T follicular helper cell (primary cell): ENCODE results near the gene COPA.

Experiments
- DNase-seq: peaks from one replicate; pipeline ENCODE4 v3.0.0-alpha.2; 2020; ENCODE audit warnings: low read depth

Gene COPA

DNA sequence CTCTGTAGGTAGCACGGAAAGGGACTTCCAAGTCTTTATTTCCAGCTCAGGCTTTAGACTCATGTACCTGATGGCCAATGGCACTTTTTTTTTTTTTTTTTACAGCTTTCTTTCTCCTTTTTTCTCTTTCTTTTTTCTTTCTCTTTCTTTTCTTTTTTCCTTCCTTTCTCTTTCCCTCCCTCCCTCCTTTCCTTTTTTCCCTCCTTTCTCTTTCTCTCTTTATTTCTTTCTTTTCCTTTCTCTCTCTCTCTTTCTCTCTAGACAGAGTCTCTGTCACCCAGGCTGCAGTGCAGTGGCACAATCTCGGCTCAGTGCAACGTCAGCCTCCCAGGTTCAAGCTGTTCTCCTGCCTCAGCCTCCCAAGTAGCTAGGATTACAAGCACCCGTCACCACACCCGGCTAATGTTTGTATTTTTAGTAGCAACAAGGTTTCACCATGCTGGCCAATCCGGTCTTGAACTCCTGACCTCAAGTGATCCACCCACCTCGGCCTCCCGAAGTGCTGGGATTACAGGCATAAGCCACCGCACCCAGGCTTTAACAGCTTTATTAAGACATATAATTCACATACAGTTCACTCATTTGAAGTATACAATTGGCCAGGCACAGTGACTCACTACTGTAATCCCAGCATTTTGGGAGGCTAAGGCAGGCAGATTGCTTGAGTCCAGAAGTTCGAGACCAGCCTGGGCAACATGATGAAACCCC is 75.6 kb downstream of the COPA start:
- no peak for DNase-seq

DNA sequence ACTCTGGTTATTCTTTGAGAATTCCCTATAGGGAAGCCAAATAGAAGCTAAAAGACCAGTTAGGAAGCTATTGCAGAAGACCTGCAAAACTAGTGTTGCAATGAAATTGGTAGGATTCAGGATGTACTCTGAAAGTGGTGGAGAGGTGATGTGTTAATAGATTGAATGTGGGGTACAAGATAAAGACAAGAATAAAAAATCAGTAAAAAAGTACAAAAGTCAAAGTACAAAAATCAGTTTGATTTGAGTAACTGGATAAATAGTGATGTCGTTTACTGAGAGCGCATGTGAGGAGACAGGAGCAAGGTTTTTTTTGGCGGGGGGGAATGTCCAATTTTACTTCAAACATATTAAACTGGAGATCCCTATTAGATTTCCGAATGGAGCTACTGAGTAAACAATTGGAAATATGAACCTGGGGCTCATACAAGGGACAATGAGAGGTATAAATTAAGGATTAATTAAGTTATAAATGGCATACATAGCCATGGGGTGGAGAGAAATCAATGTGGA is 78.2 kb downstream of the COPA start:
- DNase-seq: no peak

DNA sequence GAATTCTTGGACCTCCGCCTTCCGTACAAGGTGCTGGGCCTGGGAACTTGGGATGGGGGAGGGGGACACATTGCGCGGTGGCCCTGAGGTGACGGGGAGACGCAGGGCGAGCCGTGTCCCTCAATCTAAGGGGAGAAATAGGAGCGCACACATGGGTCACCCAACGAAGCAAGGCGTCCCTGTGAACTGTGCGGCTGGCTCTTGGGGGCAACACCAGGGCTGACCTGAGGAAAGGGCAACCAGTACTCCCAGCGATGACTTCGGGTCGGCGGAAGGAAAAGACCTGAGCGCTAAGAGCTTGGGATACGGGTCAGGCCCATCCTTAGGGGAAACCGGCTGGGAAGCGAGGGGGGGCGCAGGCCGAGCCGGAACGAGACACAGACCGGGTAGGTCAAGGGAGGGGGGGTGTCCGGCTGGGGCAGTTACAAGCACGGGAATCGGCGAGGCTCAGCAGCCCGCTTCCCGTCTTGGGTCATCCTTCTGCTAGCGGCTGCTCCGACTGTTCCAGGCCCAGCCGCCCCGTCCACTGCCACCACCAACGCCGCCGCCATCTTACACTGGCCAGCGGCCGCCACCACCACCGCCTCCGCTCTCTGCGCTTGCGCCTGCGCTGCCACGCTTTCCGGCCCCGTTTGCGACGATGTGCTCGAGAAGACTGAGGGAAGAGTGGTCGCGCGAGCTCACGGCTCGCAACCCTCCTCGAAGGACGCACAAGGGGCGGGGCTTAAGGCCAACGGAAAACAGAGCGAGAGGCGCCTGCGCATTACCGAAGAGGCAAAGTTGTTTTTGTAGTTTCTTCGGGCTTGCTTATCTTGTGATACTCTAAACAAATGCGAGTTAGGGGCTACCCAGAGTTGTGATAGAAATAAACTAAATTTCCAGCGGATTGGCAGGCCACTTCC is 80.9 kb downstream of the COPA start, which contains the start of gene DCAF8:
Gene DCAF8 (minus strand): TSS at position 657 of the 902 bp plus-strand sequence. CDS start 18,541 bp downstream, outside the sequence.
- peak; percentile 97 for DNase-seq

DNA sequence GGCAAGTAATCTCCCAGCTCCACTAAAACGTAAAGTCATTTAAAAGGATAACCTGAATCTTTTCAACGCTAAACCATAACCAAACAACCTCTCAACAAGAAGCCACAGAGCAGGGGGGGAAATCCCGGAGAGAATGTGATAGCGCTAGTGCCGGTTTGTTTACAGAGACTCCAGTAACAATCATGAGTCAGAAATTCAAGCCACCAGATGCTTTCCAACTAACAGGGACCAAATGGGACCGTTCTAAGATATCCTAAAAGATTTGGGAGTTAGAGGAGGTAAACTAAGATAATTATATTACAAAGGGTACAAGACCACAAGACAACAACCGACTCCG is 81.5 kb downstream of the COPA start:
- peak; percentile 71 for DNase-seq

DNA sequence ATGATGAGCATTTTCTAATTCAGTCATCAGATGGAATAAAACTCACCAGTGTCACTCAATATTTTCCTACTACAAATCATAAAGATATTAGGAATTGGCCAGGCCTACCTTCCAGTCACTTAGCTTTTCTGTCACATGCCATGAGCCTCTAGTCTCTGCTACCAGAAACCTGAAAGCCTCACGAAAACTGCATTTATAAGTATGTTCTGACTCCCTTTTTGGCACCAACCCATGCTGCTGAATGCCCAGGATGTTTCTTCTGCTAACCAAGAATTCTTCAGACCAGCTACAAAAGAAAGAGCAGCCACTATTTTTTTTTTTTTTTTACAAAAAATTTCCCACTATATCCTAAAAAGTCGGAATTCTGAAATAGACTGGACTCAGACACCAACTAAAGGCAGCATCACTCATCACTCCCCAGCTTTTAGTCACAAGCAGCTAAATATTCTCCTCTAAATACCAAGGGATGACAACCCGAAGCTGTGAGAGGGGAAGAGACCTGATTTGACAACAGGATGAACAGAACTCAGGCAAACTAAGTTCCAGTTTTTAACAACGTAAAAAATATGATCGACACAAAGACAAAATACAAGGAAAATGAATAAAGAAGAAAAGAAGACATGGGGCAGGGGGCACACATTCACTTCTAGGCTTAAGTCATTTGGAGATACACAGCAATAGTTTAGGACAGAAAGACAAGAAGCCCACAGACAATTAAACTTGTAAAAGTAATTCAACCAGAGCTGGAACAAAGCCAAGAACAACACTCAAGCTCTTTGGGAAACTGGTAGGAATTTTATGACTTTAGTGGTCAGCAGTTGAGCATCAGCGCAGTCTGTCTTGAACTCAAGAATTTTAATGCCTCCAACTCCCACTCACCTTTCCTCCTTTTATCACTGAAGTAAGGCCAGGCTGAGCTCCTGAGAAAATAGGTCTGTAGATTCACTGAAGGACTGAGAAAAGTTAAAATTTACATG is 82.4 kb downstream of the COPA start:
- DNase-seq: no peak

DNA sequence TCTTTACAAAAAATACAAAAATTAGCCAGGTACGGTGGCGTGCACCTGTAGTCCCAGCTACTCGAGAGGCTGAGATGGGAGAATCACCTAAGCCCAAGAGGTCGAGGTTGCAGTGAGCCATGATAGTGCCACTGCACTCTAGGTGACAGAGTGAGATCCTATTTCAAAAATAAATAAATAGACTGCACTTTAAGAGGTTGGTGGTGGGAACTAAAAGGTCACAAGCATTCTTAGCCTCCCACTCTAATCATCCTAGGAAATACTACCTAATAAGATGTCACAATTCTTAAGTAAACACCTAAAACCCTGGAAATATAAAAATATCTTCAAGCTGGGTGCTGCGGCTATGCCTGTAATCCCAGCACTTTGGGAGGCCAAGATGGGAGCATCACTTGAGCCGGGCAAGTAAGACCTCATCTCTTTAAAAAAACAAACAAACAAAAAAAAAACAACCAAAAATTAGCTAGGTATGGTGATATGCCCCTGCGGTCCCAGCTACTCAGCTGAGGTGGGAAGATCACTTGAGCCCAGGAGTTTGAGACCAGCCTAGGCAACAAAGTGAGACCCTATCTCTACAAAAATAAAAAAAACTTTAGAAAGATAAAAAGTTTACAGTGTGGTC is 84.8 kb downstream of the COPA start:
- no peak for DNase-seq

DNA sequence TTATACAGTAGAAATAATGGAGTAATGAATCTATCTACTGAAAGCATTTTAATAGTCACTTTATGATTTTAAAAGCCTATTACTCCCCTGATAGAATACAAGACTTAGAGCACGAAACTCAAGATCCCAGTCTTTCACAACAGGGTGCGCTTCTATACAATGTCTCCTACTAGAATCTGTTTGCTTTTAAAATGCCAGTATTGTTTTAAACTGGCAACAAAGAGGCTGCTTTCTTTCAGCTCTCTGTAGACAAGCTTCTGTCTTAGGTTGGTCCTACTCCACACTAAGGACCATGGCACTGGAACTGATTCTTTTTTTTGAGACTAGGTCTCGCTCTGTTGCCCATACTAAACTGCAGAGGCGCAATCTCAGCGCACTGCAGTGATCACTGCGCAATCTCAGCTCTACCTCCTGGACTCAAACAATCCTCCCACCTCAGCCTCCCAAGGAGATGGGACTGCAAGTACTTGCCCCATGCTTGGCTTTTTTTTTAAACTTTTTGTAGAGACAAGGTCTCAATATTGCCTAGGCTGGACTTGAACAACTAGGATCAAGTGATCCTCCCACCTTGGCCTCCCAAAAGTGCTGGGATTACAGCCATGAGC is 85.5 kb downstream of the COPA start:
- no peak for DNase-seq

DNA sequence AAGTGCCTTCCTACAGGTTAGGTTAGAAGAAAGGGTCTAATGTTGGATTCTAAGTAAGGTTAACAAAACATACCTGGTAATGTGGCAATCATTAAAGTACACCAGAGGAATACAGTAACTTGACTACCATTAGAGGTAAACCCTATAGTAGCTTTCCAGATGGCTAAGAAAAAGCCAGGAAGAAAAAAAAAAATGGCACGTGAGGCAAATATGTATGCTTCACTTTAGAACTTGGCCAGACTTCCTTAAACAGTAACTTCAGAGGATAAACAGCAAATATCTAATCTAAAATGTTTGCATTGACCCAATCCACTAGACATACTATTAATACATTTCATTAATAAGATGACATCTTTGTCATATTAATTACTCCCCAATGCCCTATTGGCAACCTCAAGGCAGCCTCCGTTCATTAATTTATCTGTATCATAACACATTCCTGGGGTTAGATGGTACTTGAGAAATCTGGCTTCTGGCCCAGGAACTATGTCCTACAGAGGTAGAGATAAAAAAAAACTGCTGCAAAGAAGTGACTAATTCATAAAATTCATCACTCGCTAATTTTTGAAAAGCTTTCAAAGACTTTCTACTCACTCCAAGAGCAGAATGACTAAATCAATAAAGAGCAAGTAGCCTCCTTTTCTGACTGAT is 86.5 kb downstream of the COPA start:
- no peak for DNase-seq

DNA sequence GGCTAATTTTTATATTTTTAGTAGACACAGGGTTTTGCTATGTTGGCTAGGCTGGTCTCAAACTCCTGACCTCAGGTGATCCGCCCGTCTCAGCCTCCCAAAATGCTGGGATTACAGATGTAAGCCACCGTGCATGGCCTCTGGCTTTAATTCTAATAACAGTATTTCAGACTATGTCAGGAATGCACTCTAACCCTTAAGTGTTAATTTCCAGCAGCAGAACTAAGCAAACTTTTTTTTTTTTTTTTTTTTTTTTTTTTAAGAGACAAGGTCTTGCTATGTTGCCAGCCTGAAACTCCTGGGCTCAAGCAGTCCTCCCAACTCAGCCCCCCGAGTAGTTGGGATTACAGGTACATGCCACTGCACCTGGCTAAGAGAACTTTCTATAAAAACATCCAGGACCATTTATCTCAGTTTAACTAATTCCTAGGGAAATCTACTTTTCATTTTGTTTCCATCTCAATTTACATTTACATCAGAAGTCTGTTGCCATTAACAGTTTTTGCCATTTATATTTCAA is 87.2 kb downstream of the COPA start:
- DNase-seq: no peak

DNA sequence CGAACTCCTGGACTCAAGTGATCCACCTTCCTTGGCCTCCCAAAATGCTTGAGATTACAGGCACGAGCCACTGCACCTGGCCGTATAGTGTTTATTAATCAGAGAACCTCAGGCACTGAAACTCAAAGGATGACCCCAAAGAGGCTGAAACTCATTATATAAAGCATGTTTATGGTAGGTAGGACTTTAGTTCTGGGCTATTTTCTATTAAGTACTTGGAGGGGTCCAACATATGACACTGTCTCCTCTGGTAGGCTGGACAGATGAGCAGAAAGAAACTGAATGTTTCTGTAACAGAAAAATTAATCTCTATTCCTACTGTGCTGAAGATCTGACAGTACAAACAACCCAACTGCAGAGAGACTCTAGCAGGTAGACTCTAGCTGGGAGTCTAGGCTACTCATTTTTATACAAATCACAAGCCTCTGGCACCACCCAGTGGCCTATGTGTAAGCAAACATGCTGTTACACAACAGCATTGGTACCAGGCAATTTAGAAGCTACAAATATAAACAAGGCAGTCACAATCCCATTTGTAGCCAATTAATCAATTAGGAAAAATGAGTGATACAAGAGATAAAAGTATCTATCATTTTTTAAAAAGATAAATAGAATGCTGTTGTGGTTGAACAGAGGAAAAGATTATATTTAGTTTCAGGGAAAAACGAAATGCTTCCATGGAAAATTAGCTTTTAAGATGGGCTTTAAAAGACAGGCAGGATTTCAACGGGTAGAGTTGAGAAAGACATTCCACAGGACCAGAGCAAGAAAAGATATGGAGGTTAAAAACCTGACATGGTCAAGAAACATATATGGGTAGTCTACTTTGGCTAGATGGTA is 91.1 kb downstream of the COPA start:
- peak; percentile 44 for DNase-seq

DNA sequence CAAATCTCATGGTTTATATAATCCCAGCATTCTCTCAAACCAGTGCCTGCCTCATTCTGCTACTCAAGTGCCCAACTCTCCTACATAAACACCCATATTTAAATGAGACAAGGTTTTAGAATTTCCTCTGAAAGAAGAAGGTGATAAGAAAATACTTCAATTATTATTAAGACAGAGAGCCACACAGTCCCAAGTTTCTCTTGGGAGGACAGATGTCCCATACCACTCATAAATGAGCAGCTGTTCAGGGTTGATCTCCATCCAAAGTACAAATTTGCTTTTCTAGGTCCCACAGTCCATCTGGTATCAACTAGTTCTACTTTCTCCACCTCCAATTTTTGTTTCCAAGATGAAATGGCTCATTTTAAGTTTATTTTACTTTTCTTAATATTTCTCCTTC is 92.0 kb downstream of the COPA start:
- no peak for DNase-seq

DNA sequence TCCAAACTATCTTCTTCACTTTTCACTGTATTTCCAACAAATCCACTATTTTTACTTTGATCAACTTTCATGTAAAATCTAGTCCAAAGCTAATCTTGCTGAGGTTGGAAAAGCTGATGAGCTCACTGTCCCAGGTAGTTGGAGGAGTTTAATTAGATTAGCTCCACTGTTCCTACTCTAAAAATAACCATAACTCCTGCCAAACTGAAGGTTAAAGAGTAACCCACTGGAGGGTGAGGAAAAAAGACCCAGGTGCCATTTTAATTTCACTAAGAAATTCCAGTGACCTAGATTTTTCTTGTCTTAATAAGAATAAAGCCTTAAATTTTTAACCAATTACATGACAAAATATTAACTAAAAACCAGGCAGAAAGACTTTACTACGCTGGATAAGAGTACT is 96.0 kb downstream of the COPA start:
- DNase-seq: no peak

DNA sequence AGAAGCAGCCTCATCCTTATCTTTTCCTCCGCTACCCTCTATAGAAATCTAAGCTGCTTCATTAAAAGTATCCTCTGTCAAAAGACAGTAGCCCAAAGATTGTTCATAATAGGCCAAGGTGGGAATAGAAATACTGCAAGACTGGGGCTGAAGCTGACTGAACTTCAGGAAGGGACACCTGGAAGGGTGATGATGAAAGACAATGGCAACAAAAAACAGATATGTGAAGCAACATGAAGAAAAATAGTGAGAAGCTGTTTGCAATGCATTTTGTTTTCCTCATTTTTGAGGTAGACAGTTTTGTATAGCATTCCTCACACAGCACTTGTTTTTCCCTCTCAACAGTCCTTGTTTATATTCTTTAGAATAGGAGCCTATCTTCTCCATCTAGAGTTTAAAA is 97.6 kb downstream of the COPA start:
- DNase-seq: no peak

DNA sequence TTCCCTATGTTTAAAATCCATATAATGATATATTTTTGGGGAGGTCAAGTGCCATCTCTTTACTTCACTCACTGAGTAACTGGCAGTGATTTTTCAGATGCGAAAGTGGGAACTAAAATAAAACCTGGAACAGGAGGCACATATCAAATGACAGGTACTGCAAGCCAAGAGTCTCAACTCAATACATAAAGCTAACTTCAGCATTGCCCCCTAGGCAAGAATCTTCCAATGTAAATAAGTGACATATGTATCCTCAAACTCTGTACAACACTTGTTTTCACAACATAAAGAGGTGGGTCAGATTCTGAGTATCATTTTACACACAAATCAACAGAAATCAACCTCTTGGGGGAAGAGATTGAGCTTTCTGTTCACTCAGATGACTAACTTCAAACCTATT is 98.8 kb downstream of the COPA start:
- no peak for DNase-seq

DNA sequence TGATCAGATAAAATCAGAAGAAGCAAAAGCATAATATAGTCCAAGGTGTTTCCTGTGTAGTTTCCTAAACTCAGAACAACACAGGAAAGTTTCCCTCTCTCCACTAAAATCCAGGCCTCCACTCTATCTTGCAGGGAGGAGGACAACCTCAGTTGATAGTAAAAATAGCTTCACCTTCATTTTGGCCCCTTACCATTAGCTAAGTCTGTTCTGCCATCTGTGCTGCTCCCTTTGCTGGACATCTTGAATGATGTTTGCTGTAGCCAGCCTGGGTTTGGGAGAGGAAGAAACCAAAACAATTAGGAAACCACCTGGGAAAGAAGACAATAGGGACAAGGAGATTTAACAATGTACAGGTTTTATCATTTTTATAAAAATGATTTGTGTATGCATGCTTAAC is 99.3 kb downstream of the COPA start:
- DNase-seq: no peak

DNA sequence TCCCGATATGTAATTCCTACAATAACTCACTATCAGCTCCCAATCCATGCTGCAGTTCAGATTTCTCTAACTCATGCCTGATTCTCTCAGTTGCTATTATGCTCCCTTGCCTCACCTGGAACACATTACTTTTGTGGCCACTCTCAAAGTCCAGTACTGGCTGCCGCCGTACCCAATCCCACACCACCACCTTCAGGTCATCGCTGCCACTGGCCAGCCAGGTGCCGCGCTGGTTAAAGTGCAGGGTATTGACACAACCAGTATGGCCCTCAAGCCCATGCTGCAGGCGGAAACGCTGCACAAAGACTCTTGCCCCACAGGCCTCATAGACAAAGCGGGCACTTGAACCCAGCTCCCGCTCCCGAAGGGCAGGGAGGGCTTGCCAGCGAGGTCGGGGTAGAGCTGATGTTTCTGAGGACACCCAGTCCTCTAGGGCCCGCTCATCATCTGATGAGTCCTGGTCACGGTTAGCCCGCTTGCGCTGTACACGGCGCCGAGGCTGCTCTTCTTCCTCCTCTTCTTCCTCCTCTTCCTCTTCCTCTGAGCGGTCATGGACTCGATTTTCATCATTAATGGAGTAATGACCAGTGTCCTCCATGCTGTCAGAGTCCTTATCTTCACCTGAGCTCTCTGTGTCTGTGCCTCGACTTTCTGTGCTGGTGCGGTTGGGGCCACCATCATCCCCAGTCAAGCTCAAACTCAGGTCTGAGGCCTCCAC is 103.3 kb downstream of the COPA start:
- DNase-seq: no peak
